Measurements from ENCODE around the gene UBE2L6.

The UBE2L6 gene

GRCh38 chr11:57560146-57560545 lies 7.3 kb downstream of the UBE2L6 start:
- TF ChIP-seq POLR2AphosphoS5 (IDR thresholded peaks at IDR 0.05; ENCODE audit: low read depth, low read length) (no peak), TAF1 (IDR thresholded peaks at IDR 0.05; ENCODE audit: borderline replicate concordance, insufficient read depth, low read length) (no peak), FOXP2 (optimal IDR thresholded peaks at IDR 0.05; ENCODE audit: borderline replicate concordance, extremely low read depth, extremely low read length, insufficient read depth) (no peak), REST (IDR thresholded peaks at IDR 0.05; ENCODE audit: insufficient read depth in 1 of 2, low read depth in 2 of 2, low read length in 2 of 2) (no peak), SIN3A (IDR thresholded peaks at IDR 0.05; ENCODE audit: borderline replicate concordance, insufficient read depth, low read length) (no peak)

- TF ChIP-seq POLR2AphosphoS5 (IDR thresholded peaks at IDR 0.05; ENCODE audit: low read depth, low read length) (no peak), SIN3A (IDR thresholded peaks at IDR 0.05; ENCODE audit: borderline replicate concordance, insufficient read depth, low read length) (no peak), REST (IDR thresholded peaks at IDR 0.05; ENCODE audit: insufficient read depth in 1 of 2, low read depth in 2 of 2, low read length in 2 of 2) (no peak), FOXP2 (optimal IDR thresholded peaks at IDR 0.05; ENCODE audit: borderline replicate concordance, extremely low read depth, extremely low read length, insufficient read depth) (no peak), TAF1 (IDR thresholded peaks at IDR 0.05; ENCODE audit: borderline replicate concordance, insufficient read depth, low read length) (no peak)
These were observed 11.4 kb downstream of the UBE2L6 start for GRCh38 chr11:57556041-57556440.

- no peak for TF ChIP-seq TAF1 (IDR thresholded peaks at IDR 0.05; ENCODE audit: borderline replicate concordance, insufficient read depth, low read length)
- no peak for TF ChIP-seq SIN3A (IDR thresholded peaks at IDR 0.05; ENCODE audit: borderline replicate concordance, insufficient read depth, low read length)
- TF ChIP-seq POLR2AphosphoS5 (IDR thresholded peaks at IDR 0.05; ENCODE audit: low read depth, low read length) = no peak
- TF ChIP-seq FOXP2 (optimal IDR thresholded peaks at IDR 0.05; ENCODE audit: borderline replicate concordance, extremely low read depth, extremely low read length, insufficient read depth) = no peak
- no peak for TF ChIP-seq REST (IDR thresholded peaks at IDR 0.05; ENCODE audit: insufficient read depth in 1 of 2, low read depth in 2 of 2, low read length in 2 of 2)
These were observed 12.1 kb downstream of the UBE2L6 start for GRCh38 chr11:57555393-57555792.

- no peak for TF ChIP-seq TAF1 (IDR thresholded peaks at IDR 0.05; ENCODE audit: borderline replicate concordance, insufficient read depth, low read length)
- TF ChIP-seq POLR2AphosphoS5 (IDR thresholded peaks at IDR 0.05; ENCODE audit: low read depth, low read length) = no peak
- TF ChIP-seq REST (IDR thresholded peaks at IDR 0.05; ENCODE audit: insufficient read depth in 1 of 2, low read depth in 2 of 2, low read length in 2 of 2) = no peak
- TF ChIP-seq SIN3A (IDR thresholded peaks at IDR 0.05; ENCODE audit: borderline replicate concordance, insufficient read depth, low read length) = no peak
- no peak for TF ChIP-seq FOXP2 (optimal IDR thresholded peaks at IDR 0.05; ENCODE audit: borderline replicate concordance, extremely low read depth, extremely low read length, insufficient read depth)
These were observed 15.0 kb downstream of the UBE2L6 start for GRCh38 chr11:57552479-57552878.

- no peak for TF ChIP-seq REST (IDR thresholded peaks at IDR 0.05; ENCODE audit: insufficient read depth in 1 of 2, low read depth in 2 of 2, low read length in 2 of 2)
- no peak for TF ChIP-seq FOXP2 (optimal IDR thresholded peaks at IDR 0.05; ENCODE audit: borderline replicate concordance, extremely low read depth, extremely low read length, insufficient read depth)
- no peak for TF ChIP-seq SIN3A (IDR thresholded peaks at IDR 0.05; ENCODE audit: borderline replicate concordance, insufficient read depth, low read length)
- no peak for TF ChIP-seq POLR2AphosphoS5 (IDR thresholded peaks at IDR 0.05; ENCODE audit: low read depth, low read length)
- TF ChIP-seq TAF1 (IDR thresholded peaks at IDR 0.05; ENCODE audit: borderline replicate concordance, insufficient read depth, low read length) = no peak
These were observed 15.5 kb downstream of the UBE2L6 start for GRCh38 chr11:57551941-57552340.
